Calu3 (cell line): ENCODE measurements around the gene MYL6. TPM values are rescaled to one million over a fixed set of nuclear protein-coding genes. Genes with fewer than 3 reads are reported as not detected.
"Not testable (repeated sequence)": the region's sequence is repeated elsewhere in the genome, so short reads cannot be mapped to it uniquely, and the experiment has no call there.

Experiments used
- BruUV-seq: library from RNA; stranded (reverse); fragments of 400-500 nt; replicated peaks from 2 replicates; lab custom pipeline; 2021; lab: Mats Ljungman, UMichigan
- CTCF ChIA-PET: fragments of 300-600 bp; sonication (Branson Sonifier 250); formaldehyde crosslinking; loops from one replicate; lab custom pipeline; 2022; ENCODE audit warnings: antibody characterized with exemption; lab: Charles Lee
- DNase-seq: peaks from one replicate; pipeline ENCODE4 v3.0.0; 2022
- H3K27ac Mint-ChIP-seq: one replicate; pipeline ENCODE4 v1.8.0; 2022; ENCODE audit warnings: mixed read lengths; ENCODE audit not compliant: unreplicated experiment
- H3K27me3 Mint-ChIP-seq: one replicate; pipeline ENCODE4 v1.8.0; 2022; ENCODE audit warnings: mixed read lengths; ENCODE audit not compliant: unreplicated experiment
- H3K36me3 Mint-ChIP-seq: one replicate; pipeline ENCODE4 v1.8.0; 2022; ENCODE audit warnings: mild to moderate bottlenecking, moderate library complexity, mixed read lengths; ENCODE audit not compliant: insufficient read depth, unreplicated experiment
- H3K4me1 Mint-ChIP-seq: one replicate; pipeline ENCODE4 v1.8.0; 2022; ENCODE audit warnings: mild to moderate bottlenecking, low read depth, mixed read lengths; ENCODE audit not compliant: unreplicated experiment
- H3K4me3 Mint-ChIP-seq: one replicate; pipeline ENCODE4 v1.8.0; 2022; ENCODE audit warnings: mild to moderate bottlenecking, low read depth, moderate library complexity, mixed read lengths; ENCODE audit not compliant: unreplicated experiment
- H3K9me3 Mint-ChIP-seq: one replicate; pipeline ENCODE4 v1.8.0; 2022; ENCODE audit warnings: low read depth, mixed read lengths; ENCODE audit not compliant: unreplicated experiment
- intact Hi-C: fragments of 100-400 bp; cut with micrococcal nuclease; formaldehyde crosslinking; loops from one replicate; pipeline ENCODE4 v1.10.0; 2022; ENCODE audit not compliant: unreplicated experiment
- total RNA-seq: library from RNA; stranded (reverse); gene quantifications from 2 replicates; pipeline ENCODE4 v1.2.3, GENCODE V29; 2022
- TF ChIP-seq, protein P1 (sequence below): fragments of 200-600 bp; IDR thresholded peaks from one replicate; pipeline ENCODE4 v1.8.0; 2022; ENCODE audit warnings: antibody characterized with exemption; ENCODE audit not compliant: unreplicated experiment

MYL6 gene
- total RNA-seq, 1 experiment from 2014 or later: 1,130 TPM

DNA sequence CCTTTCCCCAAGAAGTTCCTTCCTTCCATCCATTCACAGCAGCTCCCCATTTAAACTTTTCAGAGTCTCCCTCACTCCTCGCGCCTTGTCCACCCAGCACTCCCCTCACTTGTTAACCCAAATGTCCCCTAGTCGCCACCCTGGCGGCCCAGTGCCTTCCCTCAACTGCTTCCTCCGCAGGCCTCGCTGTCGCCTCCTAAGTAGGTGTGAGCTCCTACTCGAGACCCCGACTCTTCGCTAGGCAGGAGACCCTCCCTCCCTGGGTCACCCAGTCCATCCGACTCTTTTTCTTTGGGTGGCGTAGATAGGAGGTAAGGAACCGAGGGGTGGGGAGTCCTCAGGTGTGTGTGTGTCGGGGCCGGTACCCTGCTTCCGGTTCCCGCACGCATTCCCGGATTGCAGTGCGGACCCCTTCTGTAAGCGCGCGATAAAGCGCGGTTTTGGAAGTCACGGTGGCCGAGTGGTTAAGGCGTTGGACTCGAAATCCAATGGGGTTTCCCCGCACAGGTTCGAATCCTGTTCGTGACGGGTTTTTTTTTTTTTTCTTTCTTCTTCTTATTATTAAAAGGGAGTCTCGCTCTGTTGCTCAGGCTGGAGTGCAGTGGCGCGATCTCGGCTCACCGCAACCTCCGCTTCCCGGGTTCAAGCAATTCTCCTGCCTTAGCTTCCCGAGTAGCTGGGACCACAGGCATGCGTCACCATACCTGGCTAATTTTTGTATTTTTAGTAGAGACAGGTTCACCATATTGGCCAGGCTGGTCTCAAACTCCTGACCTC, 31.9 kb downstream of the MYL6 start:
- H3K9me3 Mint-ChIP-seq: no peaks in the 10 kb centered on the region
- intact Hi-C loops: loop anchor here (1.0 to 10.0 kb wide), 4 partner anchors 63 to 274 kb away; partner anchors contain the start of genes RPS26 and ZC3H10
- H3K27ac Mint-ChIP-seq: peak overlapping the region; percentile 98
- peak overlapping the region; percentile 89 for H3K4me3 Mint-ChIP-seq
- CTCF ChIA-PET: interaction anchor here (0.6 to 3.8 kb wide), 20 partner anchors 14 to 1673 kb away, joined by 3 to 53 read pairs (median 6); partner anchors contain the start of genes ESYT1, LACRT, MYL6 and PA2G4
- H3K27me3 Mint-ChIP-seq: no peaks in the 10 kb centered on the region
- no TSS peak for BruUV-seq
- peak; percentile 96 for DNase-seq
- H3K4me1 Mint-ChIP-seq: peaks cover 41% of the 10 kb centered on the region
- H3K36me3 Mint-ChIP-seq: peaks cover 48% of the 10 kb centered on the region
- TF ChIP-seq, protein P1, sequence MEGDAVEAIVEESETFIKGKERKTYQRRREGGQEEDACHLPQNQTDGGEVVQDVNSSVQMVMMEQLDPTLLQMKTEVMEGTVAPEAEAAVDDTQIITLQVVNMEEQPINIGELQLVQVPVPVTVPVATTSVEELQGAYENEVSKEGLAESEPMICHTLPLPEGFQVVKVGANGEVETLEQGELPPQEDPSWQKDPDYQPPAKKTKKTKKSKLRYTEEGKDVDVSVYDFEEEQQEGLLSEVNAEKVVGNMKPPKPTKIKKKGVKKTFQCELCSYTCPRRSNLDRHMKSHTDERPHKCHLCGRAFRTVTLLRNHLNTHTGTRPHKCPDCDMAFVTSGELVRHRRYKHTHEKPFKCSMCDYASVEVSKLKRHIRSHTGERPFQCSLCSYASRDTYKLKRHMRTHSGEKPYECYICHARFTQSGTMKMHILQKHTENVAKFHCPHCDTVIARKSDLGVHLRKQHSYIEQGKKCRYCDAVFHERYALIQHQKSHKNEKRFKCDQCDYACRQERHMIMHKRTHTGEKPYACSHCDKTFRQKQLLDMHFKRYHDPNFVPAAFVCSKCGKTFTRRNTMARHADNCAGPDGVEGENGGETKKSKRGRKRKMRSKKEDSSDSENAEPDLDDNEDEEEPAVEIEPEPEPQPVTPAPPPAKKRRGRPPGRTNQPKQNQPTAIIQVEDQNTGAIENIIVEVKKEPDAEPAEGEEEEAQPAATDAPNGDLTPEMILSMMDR: peak; percentile 11

DNA sequence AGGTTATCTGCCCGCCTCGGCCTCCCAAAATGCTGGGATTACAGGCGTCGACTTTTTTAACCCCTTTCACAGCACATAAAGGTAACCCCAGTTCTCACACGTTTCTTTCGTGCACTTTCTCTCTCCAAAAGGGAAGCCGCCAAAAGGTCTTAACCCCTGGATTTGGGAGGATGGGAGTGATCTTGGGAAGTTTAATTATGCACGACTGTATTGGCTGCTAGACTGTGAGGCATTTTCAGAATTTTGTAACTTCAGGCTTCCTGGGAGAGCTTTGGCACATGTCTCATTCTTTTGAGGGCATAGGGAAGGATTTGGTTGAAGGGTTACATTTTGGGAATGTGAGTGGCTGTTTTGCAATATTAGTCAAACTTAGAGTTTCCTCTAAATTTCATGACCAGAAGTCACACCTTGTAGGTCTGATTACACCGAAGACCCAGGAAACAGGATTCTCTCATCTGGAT, 32.6 kb downstream of the MYL6 start:
- H3K4me3 Mint-ChIP-seq: peak overlapping the region; percentile 89
- BruUV-seq: no TSS peak
- TF ChIP-seq, protein P1: no peak
- H3K27me3 Mint-ChIP-seq: no peaks in the 10 kb centered on the region
- H3K9me3 Mint-ChIP-seq: no peaks in the 10 kb centered on the region
- peaks cover 45% of the 10 kb centered on the region for H3K36me3 Mint-ChIP-seq
- intact Hi-C loops: loop anchor here (1.0 to 2.0 kb wide), 2 partner anchors 64 to 274 kb away; no protein-coding TSS in a partner anchor
- H3K4me1 Mint-ChIP-seq: peaks cover 41% of the 10 kb centered on the region
- DNase-seq: no peak
- peak overlapping the region; percentile 98 for H3K27ac Mint-ChIP-seq
- CTCF ChIA-PET: interaction anchor here (0.6 to 3.8 kb wide), 8 partner anchors 16 to 1674 kb away, joined by 3 to 53 read pairs (median 14); partner anchors contain the start of genes ESYT1, LACRT, RNF41 and ZC3H10

DNA sequence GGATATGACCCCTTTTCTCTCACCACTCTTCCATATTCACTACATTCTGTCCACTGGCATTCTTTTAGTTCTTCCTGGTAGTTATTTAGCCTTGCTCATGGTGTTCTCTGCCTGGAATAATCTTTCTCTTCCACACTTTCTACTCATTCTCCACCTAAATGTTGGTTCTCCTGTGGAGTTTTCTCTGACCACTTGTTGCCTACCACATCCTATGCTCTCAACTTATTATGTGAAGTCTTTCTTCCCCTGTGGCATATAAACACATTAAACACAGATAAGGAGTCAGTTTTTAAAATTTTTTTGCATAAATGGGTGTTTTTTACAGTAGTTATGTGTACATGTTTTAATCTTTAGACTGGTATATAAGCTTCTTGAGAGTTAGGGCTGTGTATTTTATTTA, 34.4 kb downstream of the MYL6 start:
- TF ChIP-seq, protein P1: no peak
- H3K27ac Mint-ChIP-seq: no peak overlapping the region
- H3K27me3 Mint-ChIP-seq: no peaks in the 10 kb centered on the region
- H3K4me3 Mint-ChIP-seq: no peak overlapping the region
- H3K9me3 Mint-ChIP-seq: no peaks in the 10 kb centered on the region
- peaks cover 34% of the 10 kb centered on the region for H3K36me3 Mint-ChIP-seq
- peaks cover 39% of the 10 kb centered on the region for H3K4me1 Mint-ChIP-seq
- intact Hi-C loops: no loop called here
- no TSS peak for BruUV-seq
- DNase-seq: no peak
- CTCF ChIA-PET: no interaction called here

DNA sequence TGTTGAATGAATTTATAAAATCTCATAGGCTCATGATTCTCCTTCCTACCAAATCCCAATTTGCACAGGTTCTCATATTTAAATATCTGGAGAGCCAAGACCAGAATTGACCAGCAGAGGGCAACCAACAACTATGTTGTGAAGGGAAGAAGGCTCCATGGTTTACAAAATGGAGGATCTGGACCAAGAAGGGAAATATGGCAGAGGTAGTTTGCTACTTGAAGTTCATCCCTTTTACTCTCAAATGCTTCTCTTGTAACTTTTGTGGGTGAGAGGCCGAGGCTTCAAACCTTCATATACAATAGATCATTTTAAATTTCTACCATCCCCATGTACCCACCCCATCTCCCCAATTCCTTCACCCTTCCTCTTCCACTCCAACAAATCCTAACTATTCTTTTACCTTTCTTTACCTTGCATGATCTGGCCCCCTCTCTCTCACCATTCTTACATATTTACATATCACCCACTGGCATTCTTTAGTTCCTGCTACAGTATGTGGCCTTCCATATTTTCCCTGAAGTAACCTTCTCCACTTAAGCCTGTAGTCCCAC, 34.9 kb downstream of the MYL6 start:
- Mint-ChIP-seq H3K27me3 (no peaks in the 10 kb centered on the region), H3K36me3 (peaks cover 29% of the 10 kb centered on the region), H3K27ac (peak overlapping the region; percentile 8), H3K9me3 (no peaks in the 10 kb centered on the region), H3K4me1 (peaks cover 34% of the 10 kb centered on the region), H3K4me3 (no peak overlapping the region)
- TF ChIP-seq, protein P1: peak; percentile 60
- CTCF ChIA-PET: no interaction called here
- DNase-seq: peak; percentile 85
- intact Hi-C loops: loop anchor here (1.0 kb wide), 1 partner anchor 29 kb away; no protein-coding TSS in a partner anchor
- BruUV-seq: no TSS peak

DNA sequence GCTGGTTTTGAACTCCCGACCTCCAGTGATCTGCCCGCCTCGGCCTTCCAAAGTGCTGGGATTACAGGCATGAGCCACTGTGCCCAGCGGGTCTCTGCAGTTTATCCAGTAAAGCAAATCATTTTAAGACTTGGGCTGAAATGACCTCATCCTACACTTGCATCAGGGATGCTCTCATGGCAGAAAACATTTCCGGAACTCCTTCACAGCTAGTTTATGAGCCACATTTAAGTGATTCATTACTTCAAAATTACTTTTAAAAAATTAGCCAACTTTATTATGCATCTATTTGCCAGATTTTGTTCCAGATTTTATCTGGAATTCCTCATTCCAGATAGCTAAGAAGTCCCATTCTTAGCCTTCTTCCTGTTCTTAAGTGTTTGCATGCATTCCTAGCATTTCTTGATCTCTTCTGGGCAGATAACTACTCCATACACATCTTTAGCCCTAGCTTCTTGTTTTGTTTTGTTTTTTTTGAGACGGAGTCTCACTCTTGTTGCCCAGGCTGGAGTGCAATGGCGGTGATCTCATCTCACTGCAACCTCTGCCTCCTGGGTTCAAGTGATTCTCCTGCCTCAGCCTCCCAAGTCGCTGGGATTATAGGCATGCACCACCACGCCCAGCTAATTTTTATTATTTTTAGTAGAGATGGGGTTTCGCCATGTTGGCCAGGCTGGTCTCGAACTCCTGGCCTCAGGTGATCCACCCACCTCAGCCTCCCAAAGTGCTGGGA, 38.8 kb downstream of the MYL6 start:
- BruUV-seq, H3K27ac Mint-ChIP-seq, H3K9me3 Mint-ChIP-seq, DNase-seq, H3K27me3 Mint-ChIP-seq, H3K36me3 Mint-ChIP-seq, H3K4me3 Mint-ChIP-seq, intact Hi-C loops: not testable (repeated sequence)
- CTCF ChIA-PET: interaction anchor here (1.2 kb wide), 1 partner anchor 69 kb away, joined by 3 read pairs; the partner anchor contains the start of gene ESYT1
- H3K4me1 Mint-ChIP-seq: peaks cover 13% of the 10 kb centered on the region
